ENCODE data around the gene CACNG4. TPM values are rescaled to one million over a fixed set of nuclear protein-coding genes. Genes with fewer than 3 reads are reported as not detected.

The CACNG4 gene
- total RNA-seq, 1 experiment from 2014 or later, result 6.3 TPM

DNA sequence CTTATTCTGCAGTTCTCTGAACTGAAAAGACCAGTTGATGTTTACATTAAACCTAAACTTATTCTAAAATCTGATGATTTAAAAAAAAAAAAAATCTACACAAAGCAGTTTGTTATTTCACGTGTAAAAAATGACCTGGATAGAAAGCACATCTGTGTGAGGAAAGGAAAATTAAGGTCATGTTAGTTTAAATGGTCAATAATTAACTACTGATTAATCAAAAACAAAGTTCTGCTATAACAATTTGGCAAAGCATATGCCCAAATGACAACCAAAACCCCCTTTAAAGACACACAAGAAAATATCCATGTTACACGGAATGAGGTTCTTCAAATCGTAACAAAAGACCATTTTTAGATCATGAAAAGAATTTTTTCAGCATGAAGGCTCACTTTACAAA lies 110.3 kb downstream of the CACNG4 start:
- H2BK120ac ChIP-seq (ENCODE audit: low read depth, low read length, poor library complexity, severe bottlenecking), result no peak overlapping the region
- H4K91ac ChIP-seq (ENCODE audit: insufficient read length, low read depth, low read length), result no peak overlapping the region
- no peak overlapping the region for H3K9ac ChIP-seq (ENCODE audit: extremely low read depth, insufficient read length, low read length)
- H3K27ac Mint-ChIP-seq, result no peak overlapping the region
- H3K14ac ChIP-seq (ENCODE audit: insufficient read depth, low read length), result no peak overlapping the region
- H2AFZ ChIP-seq (ENCODE audit: low read length), result no peak overlapping the region
- no peak overlapping the region for H3K23ac ChIP-seq (ENCODE audit: insufficient read length, low read depth, low read length)
- no peaks in the 10 kb centered on the region for H3K4me1 ChIP-seq (ENCODE audit: insufficient read depth, low read length)
- H3K4me2 ChIP-seq (ENCODE audit: insufficient read depth, insufficient read length, low read length), result no peak overlapping the region
- no peaks in the 10 kb centered on the region for H3K27me3 ChIP-seq (ENCODE audit: insufficient read depth, low read length)
- no peak overlapping the region for H3K18ac ChIP-seq (ENCODE audit: insufficient read length, low read depth, low read length)
- no peak overlapping the region for H2BK5ac ChIP-seq (ENCODE audit: insufficient read length, low read length)
- no peak overlapping the region for H3K56ac ChIP-seq (ENCODE audit: insufficient read length, low read depth, low read length)
- no peak overlapping the region for H4K5ac ChIP-seq (ENCODE audit: insufficient read length, low read depth, low read length)
- no peak overlapping the region for H2BK20ac ChIP-seq (ENCODE audit: low read depth, low read length, poor library complexity, severe bottlenecking)
- peaks cover 4 to 5% of the 10 kb centered on the region in 2 experiments; a peak in 3 of 4 replicates for H3K4me1 Mint-ChIP-seq
- H3K9me3 Mint-ChIP-seq, result no peaks in the 10 kb centered on the region
- no CpG with 5 or more reads among the region's 3 CpGs for WGBS (ENCODE audit: extremely low coverage, insufficient read length, low lambda C conversion rate)
- no peak overlapping the region for H2BK12ac ChIP-seq (ENCODE audit: insufficient read length, low read depth, low read length)
- no peak overlapping the region for H3T11ph ChIP-seq (ENCODE audit: low read length)
- no peaks in the 10 kb centered on the region for H3K27me3 Mint-ChIP-seq (ENCODE audit: low read depth)
- H2AK5ac ChIP-seq (ENCODE audit: insufficient read length, low read length), result no peak overlapping the region
- peaks cover 0 to 5% (median 4%) of the 10 kb centered on the region in 3 experiments; a peak in 4 of 7 replicates for H3K36me3 Mint-ChIP-seq (ENCODE audit: insufficient read depth in 1 of 3, low read depth in 3 of 3)
- no peak overlapping the region for H3K4me3 Mint-ChIP-seq
- H3K9me3 ChIP-seq (ENCODE audit: control insufficient read depth, low read depth, low read length), result no peaks in the 10 kb centered on the region
- no peaks in the 10 kb centered on the region for H3K23me2 ChIP-seq (ENCODE audit: insufficient read length, low read depth, low read length, poor library complexity, severe bottlenecking)
- no peaks in the 10 kb centered on the region for H3K79me1 ChIP-seq (ENCODE audit: insufficient read depth, low read depth, low read length, poor library complexity, severe bottlenecking)
- DNase-seq, result no peak
- H2BK15ac ChIP-seq (ENCODE audit: low read depth, low read length), result no peak overlapping the region
- no peak overlapping the region for H3K27ac ChIP-seq (ENCODE audit: insufficient read length, low read depth, low read length)
- H4K20me1 ChIP-seq (ENCODE audit: control insufficient read depth, insufficient read depth, insufficient read length), result no peaks in the 10 kb centered on the region
- no peak overlapping the region for H4K8ac ChIP-seq (replicated peaks; ENCODE audit: insufficient read length, low read depth, low read length)
- TF ChIP-seq CTCF (conservative IDR thresholded peaks at IDR 0.05), result no peak
- no peaks in the 10 kb centered on the region for H3K79me2 ChIP-seq (ENCODE audit: insufficient read depth, low read length)
- H3K4ac ChIP-seq (ENCODE audit: low read depth, low read length), result no peak overlapping the region

All from H9 (cell line).